HPDE6-E6E7 (cell line): ENCODE data around the gene ILF2.
A peak's percentile ranks its signal among the peaks of the same experiment; 100 is the strongest.

Experiments used
- DNase-seq: peaks from one replicate; pipeline ENCODE4 v3.0.0; 2011; ENCODE audit warnings: missing footprints; ENCODE audit errors: extremely low spot score

The ILF2 gene

GRCh38 chr1:153627715-153628626, 42.8 kb downstream of the ILF2 start, which contains the start of gene S100A1:
TSS of gene S100A1 (plus strand) at chr1:153628434. CDS start at chr1:153630522, 2,088 bp downstream.
- DNase-seq = no peak

DNA sequence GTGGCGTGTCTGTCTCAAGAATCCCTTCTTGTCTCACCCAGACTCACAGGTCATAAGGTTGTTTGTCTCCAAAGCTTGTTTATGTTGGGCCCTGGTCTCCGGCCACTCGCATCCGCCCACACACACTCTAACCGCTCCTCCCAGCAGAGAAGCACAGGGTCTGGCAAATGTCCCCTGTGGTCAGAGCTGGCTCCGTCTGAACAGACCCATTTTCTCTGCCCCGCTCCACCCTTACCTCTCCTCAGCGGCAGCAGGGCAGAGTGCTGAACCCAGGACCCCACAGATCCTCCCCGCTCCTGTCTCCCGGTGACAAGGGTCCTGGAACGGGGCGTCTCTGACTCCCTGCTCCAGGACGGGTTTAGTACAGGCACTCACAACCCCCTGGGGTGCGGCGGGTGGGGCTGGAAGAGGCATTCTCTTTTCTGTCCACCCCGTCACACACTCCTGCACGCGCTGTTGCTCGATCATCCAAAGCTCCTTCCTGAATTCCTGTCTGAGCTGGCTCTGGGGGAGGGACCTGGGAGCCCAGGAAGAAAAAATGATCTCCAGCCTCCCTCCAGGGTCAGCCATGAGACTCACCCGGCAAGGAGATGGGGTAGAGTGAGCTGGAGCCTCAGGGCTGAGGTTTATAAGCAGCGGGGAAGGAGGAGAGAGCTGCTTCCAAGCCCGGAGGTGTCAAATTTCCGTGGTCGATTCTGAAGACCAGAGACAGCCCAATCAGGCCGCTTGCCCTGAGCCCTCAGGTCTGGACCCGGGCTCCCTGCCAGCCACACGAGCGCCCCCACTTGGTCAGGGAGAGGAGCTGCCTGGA, 43.7 kb downstream of the ILF2 start, which contains the start of gene S100A13:
Gene S100A13 (minus strand): TSS at position 602 of the 811 bp plus-strand sequence. CDS start 1,033 bp downstream, outside the sequence.
- peak; percentile 79 for DNase-seq

- DNase-seq = no peak
Observed at GRCh38 chr1:153626477-153626903, 44.3 kb downstream of the ILF2 start.

- DNase-seq = no peak
Observed at GRCh38 chr1:153624965-153625611, 45.7 kb downstream of the ILF2 start.

GRCh38 chr1:153623101-153623500, 47.7 kb downstream of the ILF2 start:
- no peak for DNase-seq

DNA sequence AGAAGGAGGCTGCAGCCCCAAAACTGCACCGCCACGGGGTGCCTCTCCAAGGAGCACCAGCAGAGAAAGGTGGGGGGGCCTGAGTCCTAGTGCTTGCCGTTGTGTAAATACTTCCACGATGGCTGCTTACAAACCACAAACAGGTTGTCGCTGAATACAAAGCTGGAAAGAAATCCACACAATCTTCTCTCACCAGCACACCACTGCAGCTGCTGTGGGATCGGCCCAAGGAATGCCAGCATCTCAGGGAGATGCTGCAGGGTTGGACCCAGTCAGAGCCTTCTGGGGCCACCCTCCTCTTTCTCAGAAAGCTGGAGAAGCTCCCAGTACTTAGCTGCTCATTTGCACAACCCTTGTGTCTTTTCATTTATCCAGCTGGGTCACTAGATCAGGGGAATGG, 51.6 kb downstream of the ILF2 start:
- DNase-seq = no peak

- no peak for DNase-seq
Observed at GRCh38 chr1:153617663-153618062, 53.1 kb downstream of the ILF2 start.

DNA sequence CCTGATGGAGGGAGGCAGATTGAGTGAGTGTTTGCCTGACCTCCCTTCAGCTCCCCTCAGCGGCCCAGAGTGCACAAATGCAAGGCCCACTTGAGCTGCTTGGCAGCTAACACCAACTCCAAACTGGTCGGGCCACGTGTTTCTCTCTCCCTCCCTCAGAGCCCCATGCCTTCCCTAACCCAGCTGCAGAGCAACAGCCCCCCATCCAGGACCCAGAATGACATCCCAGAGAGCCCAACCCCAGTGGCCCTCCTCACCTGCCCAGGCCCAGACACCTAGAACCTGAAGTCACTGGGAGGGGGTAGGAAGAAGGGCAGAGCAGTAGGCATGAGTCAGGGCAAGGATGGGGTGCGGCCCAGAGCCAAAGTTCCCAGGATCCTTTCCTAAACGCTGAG, 53.9 kb downstream of the ILF2 start:
- no peak for DNase-seq

GRCh38 chr1:153616144-153616916, 54.5 kb downstream of the ILF2 start, which contains the start of gene S100A14:
TSS of gene S100A14 (minus strand) at chr1:153616325. CDS start at chr1:153615858, 467 bp downstream.
- peak; percentile 90 for DNase-seq

- DNase-seq = no peak
Observed at GRCh38 chr1:153615406-153615805, 55.4 kb downstream of the ILF2 start.

GRCh38 chr1:153614906-153615305, 55.9 kb downstream of the ILF2 start:
- DNase-seq = no peak

- no peak for DNase-seq
Observed at GRCh38 chr1:153614189-153614900, 56.4 kb downstream of the ILF2 start.

DNA sequence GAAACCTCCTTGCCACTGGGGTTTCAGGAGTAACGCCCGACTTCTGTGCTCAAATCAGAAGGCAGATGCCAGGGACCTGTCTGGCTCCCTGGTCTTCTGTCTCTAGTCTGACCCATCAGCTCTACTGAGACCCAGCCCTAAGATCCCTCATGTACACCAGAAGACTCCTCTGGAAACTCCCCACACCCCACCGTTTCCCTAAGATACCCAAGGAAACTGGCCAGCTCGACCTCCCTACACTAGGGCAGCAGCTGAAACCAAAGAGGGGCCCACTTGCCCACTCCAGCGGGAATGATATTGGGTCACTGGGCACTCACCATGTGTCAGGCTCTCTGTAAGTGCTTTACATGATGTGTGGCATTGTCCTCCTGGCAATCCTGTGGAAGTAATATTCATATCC, 57.4 kb downstream of the ILF2 start:
- DNase-seq = no peak

- peak; percentile 91 for DNase-seq
Observed at GRCh38 chr1:153612755-153613331, 58.0 kb downstream of the ILF2 start, which contains the start of gene S100A16. TSS of gene S100A16 (minus strand) at chr1:153613137. CDS start at chr1:153608151, 4,986 bp downstream.

DNA sequence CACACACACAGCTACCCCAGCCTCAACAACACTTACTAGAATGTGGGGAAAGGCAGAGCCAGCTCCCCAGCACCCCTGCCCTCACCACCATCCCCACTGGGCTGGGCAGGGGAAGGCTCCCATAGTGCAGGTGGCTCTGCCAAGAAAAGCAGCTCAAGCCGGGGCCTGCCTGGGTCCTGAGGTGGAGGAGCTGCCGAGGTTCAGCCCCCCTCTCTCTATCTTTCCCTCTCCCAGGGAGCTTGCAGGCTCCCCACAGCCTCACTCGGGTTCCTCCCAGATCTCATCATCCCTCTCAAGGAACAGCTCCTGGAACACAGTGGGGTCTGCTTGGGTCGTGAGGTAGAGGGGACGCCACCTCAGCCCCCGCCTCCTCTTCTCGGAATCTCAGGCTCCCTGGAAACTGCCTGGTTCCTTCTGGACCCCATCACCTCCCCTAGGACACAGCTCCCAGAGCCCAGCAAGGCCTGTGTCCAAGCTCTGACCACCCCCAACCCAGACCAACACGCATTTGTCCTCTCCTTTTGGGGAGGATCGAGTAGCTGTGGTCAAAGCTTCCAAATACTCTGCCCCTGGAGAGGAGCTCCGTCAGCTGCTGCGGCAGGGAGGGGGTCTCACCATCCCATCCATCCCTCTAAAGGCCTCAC, 58.6 kb downstream of the ILF2 start:
- no peak for DNase-seq
